Motor neuron (in vitro differentiated cells): ENCODE results near the gene SLC52A3. TPM values are rescaled to one million over a fixed set of nuclear protein-coding genes. Genes with fewer than 3 reads are reported as not detected.

ENCODE experiments used
- ATAC-seq, 8 experiments: fragments of 200-7000 bp; cut with Tn5 transposase; replicated peaks in 6 of 8; 2 replicates each; pipeline ENCODE4 v1.8.0; 2021; ENCODE audit warnings: mild to moderate bottlenecking in 8 of 8, moderate library complexity in 8 of 8
- H3K27ac ChIP-seq, 2 donors: fragments of 250-450 bp; sonication (Bioruptor Pico); 2 replicates each; pipeline ENCODE4 v1.9.0; 2021; ENCODE audit warnings: antibody characterized with exemption in 2 of 2, mild to moderate bottlenecking in 2 of 2, moderate library complexity in 1 of 2
- H3K4me1 ChIP-seq, 2 donors: fragments of 250-450 bp; sonication (Bioruptor Pico); replicated peaks in 1 of 2; 2 replicates each; pipeline ENCODE4 v1.6.1; 2021; ENCODE audit warnings: antibody characterized with exemption in 2 of 2, mild to moderate bottlenecking in 2 of 2, moderate library complexity in 1 of 2
- H3K4me3 ChIP-seq, 5 donors: fragments of 250-450 bp; sonication (Bioruptor Pico); 2 replicates each; pipeline ENCODE4 v1.9.0; 2021; ENCODE audit warnings: antibody characterized with exemption in 5 of 5, mild to moderate bottlenecking in 5 of 5, moderate library complexity in 4 of 5
- WGBS, 10 experiments: fragments of 450-650 bp; shearing (Covaris generic); methylation state at CpG; one replicate each; pipeline ENCODE4 v1.0.0; 2022; 5-methylcytosine and 5-hydroxymethylcytosine counted together
- in situ Hi-C, 9 experiments: fragments of 400-800 bp; cut with MboI; loops; one replicate each; pipeline ENCODE4 v1.15.0; 2021; ENCODE audit warnings: low sequenced_read_pairs in 9 of 9, low pct_unique_long_range_greater_than_20kb in 2 of 9; ENCODE audit not compliant: unreplicated experiment in 9 of 9
- total RNA-seq, 8 experiments: library from RNA; unstranded; fragments of 300-600 nt; gene quantifications; 2 replicates each; pipeline versions ENCODE4 v1.2.3 to v1.2.4, GENCODE V29; 2022

SLC52A3 gene
- total RNA-seq, 8 experiments from 2014 or later: 0.08 to 0.95 (median 0.28) TPM; not detected in 2

DNA sequence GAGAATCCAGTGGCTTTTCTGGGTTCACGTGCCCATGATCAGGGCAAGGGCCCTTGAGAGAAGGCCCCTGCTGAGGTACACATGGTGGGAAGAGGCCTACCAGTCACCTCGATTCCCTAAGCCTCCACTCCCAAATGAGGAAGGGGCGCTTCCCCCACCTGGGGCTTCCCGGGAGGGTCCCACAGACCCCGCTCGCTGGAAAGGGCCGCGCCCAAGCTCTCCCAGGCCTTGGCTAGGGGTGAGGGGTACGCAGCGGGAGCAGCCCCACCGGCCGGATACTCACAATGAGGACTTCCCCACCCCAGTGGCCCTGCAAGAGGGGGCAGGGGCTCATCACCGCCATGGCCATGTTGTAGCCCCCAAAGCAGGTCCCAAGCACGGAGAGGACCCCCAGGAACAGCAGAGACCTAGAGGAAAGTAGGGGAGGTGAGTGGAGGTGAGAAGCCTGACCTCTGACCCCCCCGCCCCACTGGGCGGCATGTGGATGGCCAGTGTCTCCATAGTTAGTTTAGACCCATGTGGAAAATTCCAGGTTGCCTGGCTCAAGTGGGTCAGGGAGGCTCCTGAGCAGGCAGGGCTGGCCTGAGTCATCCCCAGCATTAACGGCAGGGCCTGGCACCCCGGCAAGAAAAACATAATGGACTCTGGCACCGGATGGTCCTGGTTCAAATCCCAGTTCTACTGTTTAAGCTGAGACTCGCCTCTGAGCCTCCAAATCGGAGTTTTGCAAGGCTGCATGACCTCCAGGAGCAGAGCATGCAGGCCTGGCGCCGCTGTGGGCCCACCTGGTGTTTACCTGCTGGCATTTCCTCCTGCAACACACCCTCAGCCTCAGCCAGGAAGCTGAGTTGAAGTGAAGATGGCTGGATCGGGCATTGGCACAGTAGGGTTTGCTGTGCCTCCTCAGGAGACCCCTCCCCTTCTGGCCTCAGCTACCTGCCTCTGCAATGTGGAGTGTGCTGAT lies 6.6 kb downstream of the SLC52A3 start:
- Histone ChIP-seq H3K27ac (no peak overlapping the region), H3K4me1 (peaks cover 0 to 3% of the 10 kb centered on the region in 2 donors), H3K4me3 (no peak overlapping the region)
- 0 to 100% (median 79%) methylated on average over 1 to 8 of the region's 24 CpGs; no CpG with 5 or more reads in 2 of the 10 experiments for whole genome bisulfite sequencing, 10 experiments
- in situ Hi-C loops: no loop called here
- no peak for ATAC-seq

DNA sequence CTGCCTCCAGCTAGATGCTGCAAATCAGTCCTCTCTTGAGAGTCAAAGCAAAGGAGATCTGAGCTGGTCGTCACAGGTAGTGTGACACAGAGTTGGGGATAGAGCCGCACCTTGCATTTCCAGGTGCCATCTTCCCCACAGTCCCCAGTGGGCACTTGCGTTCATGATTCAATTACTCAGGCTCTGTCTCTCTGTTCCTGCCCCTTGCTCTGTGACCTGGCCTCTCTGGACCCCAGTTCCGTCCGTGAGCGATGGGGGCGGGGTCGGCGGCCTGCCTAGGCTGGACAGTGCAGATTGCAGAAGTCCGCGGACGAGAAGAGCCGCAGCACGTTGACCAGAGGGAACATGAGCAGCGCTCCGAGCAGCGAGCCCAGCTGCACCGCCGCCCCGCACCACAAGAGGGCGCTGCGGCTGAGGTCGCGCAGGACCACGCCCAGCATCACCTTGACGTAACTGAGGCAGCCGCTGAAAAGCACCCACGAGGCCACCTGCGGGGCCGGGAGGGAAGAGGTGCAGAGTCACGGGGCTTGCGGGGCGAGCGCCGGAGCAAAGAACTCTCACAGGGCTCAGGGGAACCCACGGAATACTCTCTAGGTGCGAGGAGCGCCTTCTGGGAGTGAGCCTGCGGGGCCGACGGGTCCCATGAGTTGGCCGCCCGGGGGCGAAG lies 7.4 kb downstream of the SLC52A3 start:
- in situ Hi-C loops: no loop called here
- peak; percentile 67 to 93 (median 80) for ATAC-seq
- H3K4me3 ChIP-seq: no peak overlapping the region
- no peak overlapping the region for H3K27ac ChIP-seq
- 17 to 83% (median 33%) methylated on average over 1 to 13 of the region's 44 CpGs; no CpG with 5 or more reads in 4 of the 10 experiments for WGBS, 10 experiments
- H3K4me1 ChIP-seq: peaks cover 0 to 1% of the 10 kb centered on the region in 2 donors

DNA sequence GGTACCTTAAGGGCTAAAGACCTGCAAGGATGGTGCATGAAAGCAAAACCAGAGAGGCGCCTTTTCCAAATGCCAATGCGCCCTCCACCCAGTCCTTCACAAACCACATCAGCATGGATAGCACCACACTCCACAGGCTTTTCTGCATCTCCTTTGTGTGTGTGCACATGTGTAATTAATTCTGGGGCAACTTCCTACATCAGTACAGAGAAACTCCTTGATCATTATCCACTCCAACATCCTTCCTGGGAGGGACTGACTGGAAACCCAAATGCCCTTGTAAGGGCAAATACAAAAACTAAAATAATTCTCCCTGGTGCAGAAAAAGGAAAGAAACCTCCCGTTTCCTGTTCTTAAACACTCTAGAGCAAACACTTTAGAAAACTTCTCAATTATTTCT lies 10.8 kb downstream of the SLC52A3 start:
- in situ Hi-C loops: no loop called here
- ATAC-seq: no peak
- no peaks in the 10 kb centered on the region for H3K4me1 ChIP-seq
- H3K4me3 ChIP-seq: no peak overlapping the region
- 10 to 78% (median 58%) methylated on average over 1 to 3 of the region's 3 CpGs; no CpG with 5 or more reads in 4 of the 10 experiments for WGBS, 10 experiments
- H3K27ac ChIP-seq: no peak overlapping the region

DNA sequence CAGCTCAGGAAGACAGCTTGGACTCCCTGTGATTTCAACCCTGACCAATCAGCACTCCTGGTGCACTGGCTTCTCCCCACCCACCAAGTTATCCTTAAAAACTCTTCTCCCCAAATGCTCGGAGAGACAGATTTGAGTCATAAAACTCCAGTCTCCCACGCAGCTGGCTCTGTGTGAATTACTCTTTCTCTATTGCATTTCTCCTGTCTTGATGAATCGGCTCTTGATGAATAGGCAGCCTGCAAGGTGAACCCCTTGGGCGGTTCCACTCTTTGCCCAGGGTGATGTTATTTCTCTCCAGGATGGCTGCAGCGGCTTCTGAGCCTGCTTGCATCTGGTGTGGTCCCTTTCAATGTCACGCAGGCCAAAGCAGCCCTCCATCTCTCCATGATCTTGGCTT lies 12.4 kb downstream of the SLC52A3 start:
- H3K27ac ChIP-seq: no peak overlapping the region
- in situ Hi-C loops: no loop called here
- no peak for ATAC-seq
- H3K4me1 ChIP-seq: no peaks in the 10 kb centered on the region
- 34 to 100% (median 77%) methylated on average over 1 to 6 of the region's 6 CpGs; no CpG with 5 or more reads in 3 of the 10 experiments for WGBS, 10 experiments
- H3K4me3 ChIP-seq: no peak overlapping the region

GRCh38 chr20:754904-755303 lies 13.4 kb downstream of the SLC52A3 start:
- H3K27ac ChIP-seq: no peak overlapping the region
- no peaks in the 10 kb centered on the region for H3K4me1 ChIP-seq
- no peak overlapping the region for H3K4me3 ChIP-seq
- WGBS, 10 experiments: 29 to 100% (median 67%) methylated on average over 1 to 2 of the region's 3 CpGs; no CpG with 5 or more reads in 4 of the 10 experiments
- no peak for ATAC-seq
- in situ Hi-C loops: no loop called here

DNA sequence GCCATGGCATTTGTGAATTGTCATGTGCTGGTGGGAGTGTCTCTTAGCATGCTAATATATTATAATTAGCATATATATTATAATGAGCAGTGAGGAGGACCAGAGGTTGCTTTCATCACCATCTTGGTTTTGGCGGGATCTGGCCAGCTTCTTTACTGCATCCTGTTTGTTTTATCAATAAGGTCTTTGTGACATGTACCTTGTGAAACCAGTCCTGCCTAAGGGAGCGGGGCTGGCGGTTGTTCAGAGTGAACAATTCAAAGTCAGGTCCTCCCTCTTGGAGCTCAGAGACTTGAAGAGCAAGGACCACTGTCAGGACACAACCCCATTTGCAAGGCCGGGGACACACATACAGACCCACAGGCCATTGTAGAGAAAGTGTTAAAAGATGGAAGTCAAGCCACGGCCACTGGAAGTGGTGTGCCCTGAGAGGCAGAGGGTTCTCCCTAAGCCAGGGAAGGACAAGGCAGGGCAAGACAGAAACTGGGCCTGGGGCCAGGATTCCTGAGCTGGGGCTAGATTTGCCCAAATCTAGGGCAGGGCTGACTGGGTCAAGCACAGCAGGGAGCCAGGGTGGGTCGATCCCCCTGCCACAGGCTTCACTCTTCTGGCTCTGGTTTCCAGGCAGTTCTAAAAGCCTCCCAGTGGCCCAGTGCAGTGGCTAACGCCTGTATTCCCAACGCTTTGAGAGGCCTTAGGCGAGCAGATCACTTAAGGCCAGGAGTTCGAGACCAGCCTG lies 14.2 kb downstream of the SLC52A3 start:
- WGBS, 10 experiments: 10 to 93% (median 80%) methylated on average over 1 to 7 of the region's 10 CpGs; no CpG with 5 or more reads in 2 of the 10 experiments
- Histone ChIP-seq H3K27ac (no peak overlapping the region), H3K4me1 (no peaks in the 10 kb centered on the region), H3K4me3 (no peak overlapping the region)
- ATAC-seq: peak in 1 of 8 experiments; percentile 41
- in situ Hi-C loops: no loop called here

- Histone ChIP-seq H3K4me3 (no peak overlapping the region), H3K4me1 (no peaks in the 10 kb centered on the region), H3K27ac (no peak overlapping the region)
- in situ Hi-C loops: no loop called here
- peak in 1 of 8 experiments; percentile 28 for ATAC-seq
- 5 to 90% (median 52%) methylated on average over 2 to 3 of the region's 3 CpGs for WGBS, 10 experiments
Observed at GRCh38 chr20:753136-753535, 15.2 kb downstream of the SLC52A3 start.

GRCh38 chr20:752291-752690 lies 16.0 kb downstream of the SLC52A3 start:
- H3K4me3 ChIP-seq: no peak overlapping the region
- WGBS, 10 experiments: 17 to 100% (median 69%) methylated on average over 1 to 5 of the region's 5 CpGs; no CpG with 5 or more reads in 2 of the 10 experiments
- in situ Hi-C loops: no loop called here
- no peak overlapping the region for H3K27ac ChIP-seq
- H3K4me1 ChIP-seq: no peaks in the 10 kb centered on the region
- ATAC-seq: no peak

- peak in 1 of 8 experiments; percentile 39 for ATAC-seq
- Histone ChIP-seq H3K4me1 (no peaks in the 10 kb centered on the region), H3K4me3 (no peak overlapping the region), H3K27ac (no peak overlapping the region)
- in situ Hi-C loops: no loop called here
- WGBS, 10 experiments: 0 to 100% (median 77%) methylated on average over 1 to 5 of the region's 5 CpGs
Observed at GRCh38 chr20:751761-752160, 16.5 kb downstream of the SLC52A3 start.

GRCh38 chr20:750801-751200 lies 17.5 kb downstream of the SLC52A3 start:
- peak in 3 of 8 experiments; percentile 44 to 85 (median 82) for ATAC-seq
- 43 to 100% (median 71%) methylated on average over 1 to 3 of the region's 3 CpGs; no CpG with 5 or more reads in 3 of the 10 experiments for WGBS, 10 experiments
- H3K4me1 ChIP-seq: no peaks in the 10 kb centered on the region
- H3K4me3 ChIP-seq: no peak overlapping the region
- H3K27ac ChIP-seq: no peak overlapping the region
- in situ Hi-C loops: no loop called here

DNA sequence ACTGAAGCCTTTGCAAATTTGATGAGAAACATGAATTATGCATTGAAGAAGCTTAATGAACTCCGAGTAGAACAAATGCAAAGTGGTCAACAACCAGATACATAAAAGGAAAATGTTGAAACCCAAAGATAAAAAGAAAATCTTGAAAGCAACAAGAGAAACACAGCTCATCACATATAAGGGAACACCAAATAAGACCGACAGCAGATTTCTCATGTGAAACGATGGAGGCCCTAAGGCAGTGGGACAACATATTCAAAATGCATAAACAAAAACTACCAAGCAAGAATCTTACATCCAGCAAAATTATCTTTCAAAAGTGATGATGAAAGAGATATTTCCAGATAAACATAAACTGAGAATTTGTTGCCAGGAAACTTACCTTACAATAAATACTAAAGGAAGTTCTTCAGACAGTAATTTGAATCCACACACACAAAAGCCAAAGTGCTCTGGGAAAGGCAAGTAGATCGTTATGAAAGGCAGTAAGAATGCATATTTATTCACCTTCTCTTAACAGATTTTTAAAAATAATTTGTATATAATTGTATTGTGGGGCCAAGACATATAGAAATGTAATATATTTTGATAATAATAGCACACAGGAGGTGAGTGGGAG lies 22.5 kb downstream of the SLC52A3 start:
- ATAC-seq: no peak
- Histone ChIP-seq H3K4me1 (no peaks in the 10 kb centered on the region), H3K27ac (no peak overlapping the region), H3K4me3 (no peak overlapping the region)
- in situ Hi-C loops: loop anchor here in 6 of 9 experiments (10.0 to 25.0 kb wide), 2 partner anchors 183 to 191 kb away; no protein-coding TSS in a partner anchor
- WGBS, 10 experiments: 38 to 100% (median 70%) methylated on average over 2 to 4 of the region's 4 CpGs; no CpG with 5 or more reads in 1 of the 10 experiments

- no peak for ATAC-seq
- in situ Hi-C loops: loop anchor here in 6 of 9 experiments (10.0 to 25.0 kb wide), 2 partner anchors 180 to 187 kb away; no protein-coding TSS in a partner anchor
- H3K4me3 ChIP-seq: no peak overlapping the region
- H3K27ac ChIP-seq: no peak overlapping the region
- no peaks in the 10 kb centered on the region for H3K4me1 ChIP-seq
- 0 to 80% (median 60%) methylated on average over 1 to 2 of the region's 2 CpGs; no CpG with 5 or more reads in 5 of the 10 experiments for WGBS, 10 experiments
Observed at GRCh38 chr20:742156-742555, 26.1 kb downstream of the SLC52A3 start.
